Parathyroid adenoma (tissue), 2 donors: Measurements from ENCODE around the gene VAT1L.
"Not testable (repeated sequence)": the region's sequence is repeated elsewhere in the genome, so short reads cannot be mapped to it uniquely, and the experiment has no call there.

Source experiments
- H2AFZ ChIP-seq: fragments of 300-600 bp; sonication (generic); one replicate; pipeline ENCODE4 v1.7.0; 2017; ENCODE audit warnings: antibody characterized with exemption, mild to moderate bottlenecking
- H3K27ac ChIP-seq: fragments of 300-600 bp; sonication (generic); one replicate; pipeline ENCODE4 v1.7.0; 2017
- H3K27me3 ChIP-seq: fragments of 300-600 bp; sonication (generic); one replicate; pipeline ENCODE4 v1.7.0; 2017; ENCODE audit warnings: low read length; ENCODE audit not compliant: control insufficient read depth, insufficient read depth
- H3K36me3 ChIP-seq: fragments of 300-600 bp; sonication (generic); one replicate; pipeline ENCODE4 v1.7.0; 2017; ENCODE audit warnings: low read length; ENCODE audit not compliant: control insufficient read depth, insufficient read depth
- H3K4me1 ChIP-seq: fragments of 300-600 bp; sonication (generic); one replicate; pipeline ENCODE4 v1.7.0; 2017; ENCODE audit warnings: control low read depth
- H3K4me2 ChIP-seq: fragments of 300-600 bp; sonication (generic); one replicate; pipeline ENCODE4 v1.7.0; 2017; ENCODE audit warnings: low read length
- H3K4me3 ChIP-seq: fragments of 300-600 bp; sonication (generic); one replicate; pipeline ENCODE4 v1.7.0; 2017; ENCODE audit warnings: low read depth, low read length
- H3K79me2 ChIP-seq: fragments of 300-600 bp; sonication (generic); one replicate; pipeline ENCODE4 v1.7.0; 2017; ENCODE audit warnings: control low read depth
- H3K9ac ChIP-seq: fragments of 300-600 bp; sonication (generic); one replicate; pipeline ENCODE4 v1.7.0; 2017; ENCODE audit warnings: mild to moderate bottlenecking
- H3K9me3 ChIP-seq: fragments of 300-600 bp; sonication (generic); one replicate; pipeline ENCODE4 v1.7.0; 2017; ENCODE audit warnings: low read length; ENCODE audit not compliant: control insufficient read depth
- CTCF ChIP-seq: fragments of 300-600 bp; sonication (generic); IDR thresholded peaks from one replicate; pipeline ENCODE4 v1.7.0; 2017; ENCODE audit warnings: antibody characterized with exemption, mild to moderate bottlenecking
- donor health status: primary hyperparathyroidism.

VAT1L gene

GRCh38 chr16:77991701-77992100, 203.3 kb downstream of the VAT1L start:
- Histone ChIP-seq H2AFZ (no peak overlapping the region), H3K4me1 (no peaks in the 10 kb centered on the region), H3K79me2 (no peaks in the 10 kb centered on the region), H3K9ac (no peak overlapping the region), H3K36me3 (no peaks in the 10 kb centered on the region), H3K4me3 (no peak overlapping the region), H3K27me3 (no peaks in the 10 kb centered on the region), H3K27ac (no peak overlapping the region), H3K9me3 (no peaks in the 10 kb centered on the region), H3K4me2 (no peak overlapping the region)
- TF ChIP-seq CTCF: no peak

- not testable (repeated sequence) for H3K4me2 ChIP-seq, H2AFZ ChIP-seq, H3K27ac ChIP-seq, H3K9me3 ChIP-seq, H3K4me3 ChIP-seq, H3K36me3 ChIP-seq, H3K9ac ChIP-seq, H3K27me3 ChIP-seq, H3K4me1 ChIP-seq, H3K79me2 ChIP-seq
Measured at GRCh38 chr16:77992381-77992780, 204.0 kb downstream of the VAT1L start.

GRCh38 chr16:77993111-77993985, 205.0 kb downstream of the VAT1L start:
- no peaks in the 10 kb centered on the region for H3K4me1 ChIP-seq
- no peaks in the 10 kb centered on the region for H3K27me3 ChIP-seq
- no peaks in the 10 kb centered on the region for H3K79me2 ChIP-seq
- no peak overlapping the region for H3K4me3 ChIP-seq
- no peak overlapping the region for H3K9ac ChIP-seq
- H2AFZ ChIP-seq: no peak overlapping the region
- H3K27ac ChIP-seq: no peak overlapping the region
- H3K9me3 ChIP-seq: no peaks in the 10 kb centered on the region
- H3K4me2 ChIP-seq: no peak overlapping the region
- H3K36me3 ChIP-seq: no peaks in the 10 kb centered on the region
- no peak for TF ChIP-seq CTCF

- Histone ChIP-seq H3K4me3 (no peak overlapping the region), H2AFZ (no peak overlapping the region), H3K9me3 (no peaks in the 10 kb centered on the region), H3K27me3 (no peaks in the 10 kb centered on the region), H3K4me1 (no peaks in the 10 kb centered on the region), H3K9ac (no peak overlapping the region), H3K4me2 (no peak overlapping the region), H3K79me2 (no peaks in the 10 kb centered on the region), H3K27ac (no peak overlapping the region), H3K36me3 (no peaks in the 10 kb centered on the region)
- TF ChIP-seq CTCF: no peak
Measured at GRCh38 chr16:77995843-77996455, 207.6 kb downstream of the VAT1L start.

- Histone ChIP-seq H3K9me3 (no peaks in the 10 kb centered on the region), H3K4me1 (no peaks in the 10 kb centered on the region), H3K27me3 (no peaks in the 10 kb centered on the region), H2AFZ (no peak overlapping the region), H3K4me2 (no peak overlapping the region), H3K9ac (no peak overlapping the region), H3K4me3 (no peak overlapping the region), H3K79me2 (no peaks in the 10 kb centered on the region), H3K36me3 (no peaks in the 10 kb centered on the region), H3K27ac (no peak overlapping the region)
- no peak for TF ChIP-seq CTCF
Measured at GRCh38 chr16:77998350-77999023, 210.1 kb downstream of the VAT1L start.
